HG03460 (cell line): ENCODE data around the gene RHOU.
"Not testable (repeated sequence)": the region's sequence is repeated elsewhere in the genome, so short reads cannot be mapped to it uniquely, and the experiment has no call there.

ENCODE experiments used
- ATAC-seq: cut with Tn5 transposase; IDR thresholded peaks from one replicate; pipeline ENCODE4 v1.9.1; 2021; ENCODE audit not compliant: unreplicated experiment

RHOU gene

GRCh38 chr1:228755800-228756199, 20.5 kb downstream of the RHOU start:
- ATAC-seq, result no peak

DNA sequence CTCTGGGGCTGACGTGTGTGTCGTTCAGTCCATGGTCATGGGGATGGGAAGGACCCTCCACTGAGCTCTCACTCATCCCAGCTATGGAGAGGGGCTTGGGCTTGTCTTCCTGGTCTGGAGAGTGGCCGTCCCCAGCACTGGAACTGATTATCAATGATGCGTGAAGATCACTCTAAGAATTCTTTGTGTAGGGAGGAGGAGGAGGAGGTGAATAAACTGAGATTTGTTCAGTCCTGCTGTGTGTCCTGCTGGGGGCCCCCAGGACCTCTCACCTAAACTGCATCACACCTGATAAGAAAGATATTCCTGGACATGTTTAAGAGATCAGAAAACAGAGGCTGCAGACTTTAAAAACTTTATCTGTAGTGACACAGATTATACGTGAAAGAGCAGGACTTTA, 21.2 kb downstream of the RHOU start:
- no peak for ATAC-seq

GRCh38 chr1:228758447-228758846, 23.2 kb downstream of the RHOU start:
- no peak for ATAC-seq

- ATAC-seq, result no peak
These were observed 25.7 kb downstream of the RHOU start for GRCh38 chr1:228760979-228761378.

DNA sequence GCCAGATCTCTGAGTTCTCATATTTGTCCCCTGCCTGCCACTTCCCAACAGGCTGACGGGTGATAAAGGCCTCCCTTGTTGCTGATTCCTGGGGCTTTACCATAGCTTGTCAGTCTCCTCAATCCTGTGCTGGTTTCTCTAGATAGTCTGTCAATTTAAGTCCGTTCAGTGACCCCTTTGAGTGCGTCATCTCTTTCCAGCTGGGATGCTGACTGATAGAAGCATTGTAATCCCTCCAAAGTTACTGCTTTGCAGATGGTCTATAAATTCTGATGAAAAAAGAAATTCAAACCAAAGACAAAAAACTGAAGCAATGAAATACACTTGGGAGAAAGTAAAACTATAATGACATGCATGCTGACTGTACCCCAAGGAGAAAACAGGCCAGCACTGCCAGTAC, 28.3 kb downstream of the RHOU start:
- no peak for ATAC-seq

DNA sequence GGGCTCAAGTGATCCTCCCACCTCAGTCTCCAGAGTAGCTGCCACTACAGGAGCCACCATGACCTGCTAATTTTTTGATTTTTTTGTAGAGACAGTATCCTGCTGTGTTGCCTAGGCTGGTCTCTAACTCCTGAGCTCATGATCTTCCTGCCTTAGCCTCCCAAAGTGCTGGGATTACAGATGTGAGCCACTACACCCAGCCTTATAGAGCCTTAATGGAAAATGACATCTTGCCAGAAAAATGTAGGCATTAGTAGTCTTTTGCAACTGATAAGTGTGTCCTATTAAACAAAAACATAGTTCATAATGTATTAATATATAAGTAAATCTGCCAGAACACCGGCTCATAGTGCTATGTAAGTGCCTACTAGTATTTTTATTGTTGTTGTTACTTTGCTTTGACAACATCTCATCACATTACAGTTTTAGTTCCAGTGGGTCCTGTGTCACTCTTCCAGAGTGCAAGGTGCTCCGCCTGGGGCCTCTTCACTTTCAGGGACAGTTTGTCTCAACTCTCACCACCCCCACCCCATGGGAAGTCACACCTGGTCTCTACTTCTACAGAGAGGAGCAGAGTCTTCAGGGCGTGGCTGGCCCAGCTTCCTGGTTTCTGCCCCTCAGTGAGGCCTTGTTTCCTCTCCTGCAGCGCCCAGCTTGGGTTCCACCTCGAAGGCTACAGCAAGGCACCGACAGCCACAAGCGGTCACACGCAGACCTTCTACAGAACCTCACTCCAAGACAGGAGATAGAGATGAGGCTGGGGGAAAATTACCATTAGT, 30.1 kb downstream of the RHOU start:
- ATAC-seq, result no peak

DNA sequence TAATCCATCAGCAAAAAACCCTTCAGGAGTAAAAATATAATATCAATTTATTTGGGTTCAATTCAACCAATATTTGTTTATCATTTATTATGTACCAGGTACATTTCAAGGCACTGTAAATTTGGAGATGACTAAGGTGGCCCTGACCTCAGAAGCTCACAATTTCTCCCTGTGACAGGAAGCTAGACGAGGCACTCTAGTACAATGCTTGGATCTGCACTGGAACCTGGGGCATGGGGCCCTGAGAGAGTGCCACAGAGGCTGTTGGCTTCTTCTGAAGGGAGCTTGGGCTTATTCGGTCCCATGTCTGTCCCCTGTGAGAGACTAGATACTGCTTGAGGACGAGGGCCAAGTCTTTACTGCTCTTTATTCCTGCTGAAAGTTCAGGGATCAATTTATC, 31.5 kb downstream of the RHOU start:
- no peak for ATAC-seq

DNA sequence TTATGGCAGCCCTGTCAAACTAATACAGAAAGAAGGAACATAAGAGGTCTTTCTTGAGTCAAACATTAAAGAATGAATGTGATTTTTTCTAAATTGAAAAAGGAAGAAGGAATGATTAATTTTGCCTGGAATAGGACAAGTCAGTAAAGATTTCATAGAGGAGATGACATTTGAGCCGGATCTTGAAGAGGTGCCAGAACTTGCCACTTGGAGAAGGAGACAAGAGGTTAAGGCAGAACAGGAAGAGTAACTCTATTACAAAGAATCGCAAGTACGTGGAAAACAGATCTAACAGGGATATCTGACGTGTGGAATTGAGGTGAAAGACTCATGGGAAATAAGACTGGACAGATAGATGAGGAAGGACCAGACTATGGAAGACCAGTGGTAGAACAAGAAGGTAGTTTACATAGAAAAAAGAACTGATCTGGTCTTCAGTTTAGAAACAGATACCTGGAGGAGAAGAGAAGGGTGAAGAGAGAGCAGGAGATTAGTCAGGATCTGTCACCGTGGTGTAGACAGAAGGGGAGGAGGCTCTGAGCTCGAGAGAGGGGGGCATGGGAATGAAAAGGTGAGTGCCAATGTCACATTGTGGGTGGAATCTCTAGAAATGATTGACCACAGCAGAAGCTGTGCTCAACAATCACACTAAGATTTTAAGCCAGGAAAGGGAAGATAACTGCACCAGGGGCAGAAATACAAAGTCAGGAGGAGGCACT, 32.5 kb downstream of the RHOU start:
- ATAC-seq, result no peak

GRCh38 chr1:228768355-228769000, 33.2 kb downstream of the RHOU start:
- ATAC-seq, result no peak

DNA sequence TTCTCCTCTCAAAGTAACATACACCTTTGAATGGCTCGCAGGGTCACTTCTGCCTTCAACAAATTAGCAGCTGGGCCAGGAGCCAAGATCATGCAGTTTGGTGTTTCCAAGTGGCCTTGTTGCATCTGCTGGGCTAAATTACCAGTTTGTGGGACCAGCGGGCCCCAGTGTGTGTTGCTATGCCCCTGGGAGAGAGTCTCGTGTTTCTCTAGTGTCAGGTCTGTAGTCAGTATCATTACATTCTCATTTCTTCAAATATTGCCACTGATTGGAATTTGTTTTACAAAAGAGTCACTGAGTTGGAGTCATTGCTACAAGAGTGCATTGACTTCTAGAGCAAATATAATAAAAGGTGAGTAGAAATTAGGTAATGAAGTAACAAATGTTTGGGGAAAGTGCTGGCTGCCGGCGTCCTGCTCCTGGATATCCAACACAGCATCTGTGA, 35.5 kb downstream of the RHOU start:
- ATAC-seq, result no peak

GRCh38 chr1:228772516-228773212, 37.4 kb downstream of the RHOU start:
- no peak for ATAC-seq

GRCh38 chr1:228775946-228776345, 40.7 kb downstream of the RHOU start:
- not testable (repeated sequence) for ATAC-seq

DNA sequence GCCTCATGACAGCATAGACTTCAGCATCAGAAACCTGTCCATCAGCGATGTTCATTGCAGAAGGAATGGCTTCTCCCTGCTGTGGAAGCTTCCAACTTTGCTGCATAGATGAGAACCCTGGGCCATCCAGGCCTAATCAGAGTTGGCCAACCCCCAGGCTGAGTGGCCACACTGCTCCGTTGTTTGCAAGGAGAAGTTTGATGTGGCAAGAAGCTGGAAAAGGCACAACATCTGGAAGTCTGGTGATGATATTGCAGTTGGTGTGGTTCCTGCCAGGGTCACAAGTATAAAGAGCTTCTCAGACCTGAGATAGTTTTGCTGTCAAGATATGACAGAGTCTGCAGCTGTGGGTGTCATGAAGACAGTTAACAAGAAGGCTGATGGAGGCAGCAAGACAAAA, 41.2 kb downstream of the RHOU start:
- no peak for ATAC-seq

- ATAC-seq, result no peak
These were observed 42.0 kb downstream of the RHOU start for GRCh38 chr1:228777236-228777635.

GRCh38 chr1:228778026-228778425, 42.7 kb downstream of the RHOU start:
- no peak for ATAC-seq

- ATAC-seq, result no peak
These were observed 43.2 kb downstream of the RHOU start for GRCh38 chr1:228778466-228778865.

DNA sequence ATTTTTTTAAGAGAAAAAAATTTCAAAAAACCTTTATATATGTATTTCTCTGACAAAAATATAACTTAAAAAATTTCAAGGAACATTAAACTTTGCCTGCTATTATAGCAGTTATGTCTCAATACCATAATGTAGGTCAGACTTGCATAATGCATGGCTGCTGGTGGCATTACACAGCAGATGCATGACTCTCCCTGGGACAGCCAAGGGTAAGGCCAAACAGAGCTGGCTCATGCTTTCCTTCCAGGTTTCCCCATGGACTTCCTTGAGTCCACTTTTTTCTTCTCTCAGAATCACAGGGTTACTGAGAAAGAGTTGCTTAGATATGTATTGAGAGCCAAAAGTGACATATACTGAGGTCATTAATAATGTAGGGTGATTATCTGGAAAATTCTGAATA, 43.7 kb downstream of the RHOU start:
- no peak for ATAC-seq

GRCh38 chr1:228781161-228781808, 46.0 kb downstream of the RHOU start:
- no peak for ATAC-seq

GRCh38 chr1:228781809-228782661, 46.8 kb downstream of the RHOU start:
- ATAC-seq, result no peak
